PFSK-1 (cell line): ENCODE data around the gene PRSS50.

Source experiments
- POLR2AphosphoS5 ChIP-seq: IDR thresholded peaks from 2 replicates; pipeline ENCODE4 v1.6.1; 2012; ENCODE audit warnings: low read depth, mild to moderate bottlenecking, control low read depth, low read length, moderate library complexity
- SIN3A ChIP-seq: IDR thresholded peaks from 2 replicates; pipeline ENCODE4 v1.6.1; 2012; ENCODE audit warnings: mild to moderate bottlenecking, low read length, moderate library complexity, borderline replicate concordance; ENCODE audit not compliant: insufficient read depth
- TF ChIP-seq, protein P1 (sequence below), 2 experiments: IDR thresholded peaks; 2 replicates each; pipeline versions ENCODE4 v1.6.1 to v1.8.0; 2011 to 2012; ENCODE audit warnings: low read depth in 2 of 2, low read length in 2 of 2, control low read depth in 1 of 2, inconsistent platforms in 1 of 2, mild to moderate bottlenecking in 1 of 2, moderate library complexity in 1 of 2; ENCODE audit not compliant: insufficient read depth in 1 of 2

DNA sequence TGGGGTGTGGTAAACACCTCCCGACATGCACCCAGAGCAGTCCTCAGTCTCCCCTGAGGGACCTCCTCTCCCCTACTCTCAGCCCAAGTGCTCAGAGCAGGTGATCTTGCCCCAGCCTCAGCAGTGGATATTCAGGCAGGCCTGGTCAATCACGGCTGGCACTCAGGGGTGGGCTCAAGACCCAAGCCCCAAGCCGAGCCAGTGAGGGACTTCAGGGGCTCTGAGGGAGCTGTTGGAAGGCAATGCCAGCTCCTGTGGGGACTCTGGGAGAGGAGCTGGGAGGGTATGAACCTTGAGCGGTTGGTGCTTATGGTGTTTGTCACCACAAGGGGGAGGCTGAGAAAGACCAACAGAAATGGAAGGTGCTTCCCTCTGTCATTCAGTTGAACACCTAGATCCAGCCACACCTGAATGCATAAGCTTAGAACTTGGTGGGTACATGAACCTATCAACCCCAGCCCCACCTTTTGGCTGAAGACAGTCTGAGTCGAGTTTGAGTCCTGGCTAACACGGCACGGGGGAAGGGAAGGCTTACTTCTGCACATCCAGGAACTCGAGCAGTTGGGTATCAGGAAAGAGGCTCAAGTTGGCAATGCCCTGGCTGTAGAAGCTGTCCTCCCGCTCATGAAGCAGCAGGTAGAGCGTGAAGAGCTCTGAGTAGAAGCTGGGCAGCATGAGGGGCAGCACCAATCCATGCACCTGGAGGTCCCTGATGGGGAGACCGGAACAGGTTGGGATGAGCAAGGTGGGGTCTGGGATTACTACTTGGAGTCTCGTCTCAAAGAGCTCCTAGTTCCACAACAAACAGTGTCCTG is 43.4 kb downstream of the PRSS50 start:
- TF ChIP-seq SIN3A = no peak
- no peak for TF ChIP-seq POLR2AphosphoS5
- TF ChIP-seq, protein P1, sequence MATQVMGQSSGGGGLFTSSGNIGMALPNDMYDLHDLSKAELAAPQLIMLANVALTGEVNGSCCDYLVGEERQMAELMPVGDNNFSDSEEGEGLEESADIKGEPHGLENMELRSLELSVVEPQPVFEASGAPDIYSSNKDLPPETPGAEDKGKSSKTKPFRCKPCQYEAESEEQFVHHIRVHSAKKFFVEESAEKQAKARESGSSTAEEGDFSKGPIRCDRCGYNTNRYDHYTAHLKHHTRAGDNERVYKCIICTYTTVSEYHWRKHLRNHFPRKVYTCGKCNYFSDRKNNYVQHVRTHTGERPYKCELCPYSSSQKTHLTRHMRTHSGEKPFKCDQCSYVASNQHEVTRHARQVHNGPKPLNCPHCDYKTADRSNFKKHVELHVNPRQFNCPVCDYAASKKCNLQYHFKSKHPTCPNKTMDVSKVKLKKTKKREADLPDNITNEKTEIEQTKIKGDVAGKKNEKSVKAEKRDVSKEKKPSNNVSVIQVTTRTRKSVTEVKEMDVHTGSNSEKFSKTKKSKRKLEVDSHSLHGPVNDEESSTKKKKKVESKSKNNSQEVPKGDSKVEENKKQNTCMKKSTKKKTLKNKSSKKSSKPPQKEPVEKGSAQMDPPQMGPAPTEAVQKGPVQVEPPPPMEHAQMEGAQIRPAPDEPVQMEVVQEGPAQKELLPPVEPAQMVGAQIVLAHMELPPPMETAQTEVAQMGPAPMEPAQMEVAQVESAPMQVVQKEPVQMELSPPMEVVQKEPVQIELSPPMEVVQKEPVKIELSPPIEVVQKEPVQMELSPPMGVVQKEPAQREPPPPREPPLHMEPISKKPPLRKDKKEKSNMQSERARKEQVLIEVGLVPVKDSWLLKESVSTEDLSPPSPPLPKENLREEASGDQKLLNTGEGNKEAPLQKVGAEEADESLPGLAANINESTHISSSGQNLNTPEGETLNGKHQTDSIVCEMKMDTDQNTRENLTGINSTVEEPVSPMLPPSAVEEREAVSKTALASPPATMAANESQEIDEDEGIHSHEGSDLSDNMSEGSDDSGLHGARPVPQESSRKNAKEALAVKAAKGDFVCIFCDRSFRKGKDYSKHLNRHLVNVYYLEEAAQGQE (IDR thresholded peaks at IDR 0.05; ENCODE audit: insufficient read depth in 1 of 2, low read depth in 2 of 2, low read length in 2 of 2) = no peak
